ENCODE results near the gene NUDT1.

The NUDT1 gene

GRCh38 chr7:2299870-2300512 lies 58.0 kb downstream of the NUDT1 start:
- DNase-seq (ENCODE audit: low read depth), result no peak
